ENCODE measurements around the gene S100A14. TPM values are rescaled to one million over a fixed set of nuclear protein-coding genes. Genes with fewer than 3 reads are reported as not detected.

Gene S100A14
- total RNA-seq, 2 experiments from 2014 or later, result not detected

DNA sequence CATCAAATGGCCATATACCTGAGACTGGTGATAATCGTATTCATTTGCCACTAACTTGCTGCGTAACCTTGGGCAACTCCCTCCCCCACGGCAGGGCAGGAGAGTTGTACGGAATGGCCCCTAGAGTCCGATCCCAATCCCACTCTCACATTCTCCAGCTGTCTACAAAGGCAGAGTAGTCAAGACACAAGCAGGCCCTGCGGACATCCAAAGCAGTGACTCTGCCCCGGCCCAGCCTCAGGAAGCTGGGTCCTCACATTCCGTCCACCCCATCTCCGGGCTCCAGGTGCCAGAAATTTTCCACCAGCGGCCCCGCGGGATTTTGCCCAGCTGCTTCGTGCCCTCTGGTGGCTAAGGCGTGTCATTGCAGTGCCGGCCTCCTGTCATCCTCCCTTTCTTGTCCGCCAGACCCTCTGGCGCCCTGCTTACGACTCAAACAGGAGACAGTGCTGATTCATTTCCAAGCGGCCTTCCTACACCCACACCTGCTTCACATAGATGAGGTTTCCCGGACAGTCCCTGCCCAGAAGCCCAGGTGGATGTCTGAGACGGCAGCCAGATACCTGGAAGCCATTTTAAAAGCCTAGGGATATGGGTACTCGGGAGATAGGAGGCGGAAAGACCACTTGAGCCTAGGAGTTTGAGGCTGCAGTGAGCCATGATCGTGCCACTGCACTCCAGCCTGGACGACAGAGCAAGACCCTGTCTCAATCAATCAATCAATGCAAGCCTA, 47.6 kb downstream of the S100A14 start:
- peaks cover 17% of the 10 kb centered on the region for H3K4me1 ChIP-seq (ENCODE audit: insufficient read depth, low read length, poor library complexity, severe bottlenecking)
- H3K27ac ChIP-seq (ENCODE audit: low read depth, low read length, poor library complexity, severe bottlenecking), result no peak overlapping the region
- no TSS peak for BruUV-seq (replicated peaks)
- no peaks in the 10 kb centered on the region for H3K9me2 ChIP-seq (ENCODE audit: insufficient read depth, low read length)
- CTCF ChIA-PET (ENCODE audit: unreplicated experiment), result interaction anchor here (1.0 kb wide), 1 partner anchor 1043 kb away, joined by 3 read pairs; no protein-coding TSS in a partner anchor
- peak; percentile 74 for DNase-seq (ENCODE audit: low spot score)
- no peaks in the 10 kb centered on the region for H3K79me2 ChIP-seq (ENCODE audit: insufficient read depth, low read depth, low read length)
- POLR2A ChIA-PET, result no interaction called here
- H3K36me3 ChIP-seq (ENCODE audit: insufficient read depth, low read length), result no peaks in the 10 kb centered on the region
- TF ChIP-seq, protein P1, sequence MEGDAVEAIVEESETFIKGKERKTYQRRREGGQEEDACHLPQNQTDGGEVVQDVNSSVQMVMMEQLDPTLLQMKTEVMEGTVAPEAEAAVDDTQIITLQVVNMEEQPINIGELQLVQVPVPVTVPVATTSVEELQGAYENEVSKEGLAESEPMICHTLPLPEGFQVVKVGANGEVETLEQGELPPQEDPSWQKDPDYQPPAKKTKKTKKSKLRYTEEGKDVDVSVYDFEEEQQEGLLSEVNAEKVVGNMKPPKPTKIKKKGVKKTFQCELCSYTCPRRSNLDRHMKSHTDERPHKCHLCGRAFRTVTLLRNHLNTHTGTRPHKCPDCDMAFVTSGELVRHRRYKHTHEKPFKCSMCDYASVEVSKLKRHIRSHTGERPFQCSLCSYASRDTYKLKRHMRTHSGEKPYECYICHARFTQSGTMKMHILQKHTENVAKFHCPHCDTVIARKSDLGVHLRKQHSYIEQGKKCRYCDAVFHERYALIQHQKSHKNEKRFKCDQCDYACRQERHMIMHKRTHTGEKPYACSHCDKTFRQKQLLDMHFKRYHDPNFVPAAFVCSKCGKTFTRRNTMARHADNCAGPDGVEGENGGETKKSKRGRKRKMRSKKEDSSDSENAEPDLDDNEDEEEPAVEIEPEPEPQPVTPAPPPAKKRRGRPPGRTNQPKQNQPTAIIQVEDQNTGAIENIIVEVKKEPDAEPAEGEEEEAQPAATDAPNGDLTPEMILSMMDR (conservative IDR thresholded peaks at IDR 0.05; ENCODE audit: low read length), result peak; percentile 96
- TF ChIP-seq EZH2phosphoT487 (IDR thresholded peaks at IDR 0.05; ENCODE audit: borderline replicate concordance, low read depth, low read length), result no peak
- no peak overlapping the region for H3K4me3 ChIP-seq (ENCODE audit: low read depth, low read length, poor library complexity, severe bottlenecking)
- peak overlapping the region; percentile 77; the same call in 1 of the 2 replicates for H2AFZ ChIP-seq (ENCODE audit: low read length)
- peak overlapping the region; percentile 17; the same call in 1 of the 2 replicates for H3K4me2 ChIP-seq (ENCODE audit: low read length)
- H4K20me1 ChIP-seq (ENCODE audit: insufficient read depth, low read length), result no peaks in the 10 kb centered on the region
- no peaks in the 10 kb centered on the region for H3K9me3 ChIP-seq (ENCODE audit: low read length)
- intact Hi-C loops (cut with micrococcal nuclease; ENCODE audit: unreplicated experiment), result loop anchor here (1.0 kb wide), 1 partner anchor 57 kb away; no protein-coding TSS in a partner anchor

- no peak overlapping the region for H3K4me2 ChIP-seq (ENCODE audit: low read length)
- no TSS peak for BruUV-seq (replicated peaks)
Observed at GRCh38 chr1:153567621-153568366, 48.3 kb downstream of the S100A14 start.

More at GRCh38 chr1:153567621-153568366, 48.3 kb downstream of the S100A14 start:
- no peaks in the 10 kb centered on the region for H3K9me3 ChIP-seq (ENCODE audit: low read length)
- DNase-seq (ENCODE audit: low spot score), result no peak
- intact Hi-C loops (cut with micrococcal nuclease; ENCODE audit: unreplicated experiment), result loop anchor here (1.0 kb wide), 1 partner anchor 56 kb away; no protein-coding TSS in a partner anchor
- ChIA-PET CTCF (ENCODE audit: unreplicated experiment) (interaction anchor here (0.6 to 1.0 kb wide), 2 partner anchors 168 to 1044 kb away, joined by 3 read pairs; no protein-coding TSS in a partner anchor), POLR2A (interaction anchor here (0.7 kb wide), 1 partner anchor 28 kb away, joined by 3 read pairs; no protein-coding TSS in a partner anchor)
- H3K9me2 ChIP-seq (ENCODE audit: insufficient read depth, low read length), result no peaks in the 10 kb centered on the region
- no peaks in the 10 kb centered on the region for H4K20me1 ChIP-seq (ENCODE audit: insufficient read depth, low read length)
- H3K36me3 ChIP-seq (ENCODE audit: insufficient read depth, low read length), result no peaks in the 10 kb centered on the region
- TF ChIP-seq, protein P1 (conservative IDR thresholded peaks at IDR 0.05; ENCODE audit: low read length), result no peak
- TF ChIP-seq EZH2phosphoT487 (IDR thresholded peaks at IDR 0.05; ENCODE audit: borderline replicate concordance, low read depth, low read length), result no peak
- H3K79me2 ChIP-seq (ENCODE audit: insufficient read depth, low read depth, low read length), result no peaks in the 10 kb centered on the region
- H3K4me1 ChIP-seq (ENCODE audit: insufficient read depth, low read length, poor library complexity, severe bottlenecking), result peaks cover 15% of the 10 kb centered on the region
- no peak overlapping the region for H3K27ac ChIP-seq (ENCODE audit: low read depth, low read length, poor library complexity, severe bottlenecking)
- no peak overlapping the region for H3K4me3 ChIP-seq (ENCODE audit: low read depth, low read length, poor library complexity, severe bottlenecking)
- no peak overlapping the region for H2AFZ ChIP-seq (ENCODE audit: low read length)

All from OCI-LY7 (cell line).